Neural progenitor cell (in vitro differentiated cells): ENCODE measurements around the gene PRKAG2. TPM values are rescaled to one million over a fixed set of nuclear protein-coding genes. Genes with fewer than 3 reads are reported as not detected.
"Not testable (repeated sequence)": the region's sequence is repeated elsewhere in the genome, so short reads cannot be mapped to it uniquely, and the experiment has no call there.

ENCODE experiments used
- DNase-seq: peaks from one replicate; pipeline ENCODE4 v3.0.0-alpha.2; 2016; ENCODE audit warnings: low spot score
- H2AFZ ChIP-seq: fragments of 200-600 bp; sonication (generic); replicated peaks from 2 replicates; pipeline ENCODE4 v1.6.1; 2016; ENCODE audit warnings: antibody characterized with exemption
- H3F3A ChIP-seq: fragments of 200-600 bp; sonication (generic); 2 replicates; pipeline ENCODE4 v1.6.1; 2016; ENCODE audit warnings: antibody characterized with exemption, low read depth
- H3K27ac ChIP-seq: fragments of 200-600 bp; sonication (generic); 2 replicates; pipeline ENCODE4 v1.5.1; 2016; ENCODE audit warnings: mild to moderate bottlenecking
- H3K27me3 ChIP-seq: fragments of 200-600 bp; sonication (generic); 2 replicates; pipeline ENCODE4 v1.6.1; 2016; ENCODE audit warnings: mild to moderate bottlenecking, moderate library complexity
- H3K36me3 ChIP-seq: fragments of 200-600 bp; sonication (generic); 2 replicates; pipeline ENCODE4 v1.5.1; 2016
- H3K4me1 ChIP-seq: fragments of 200-600 bp; sonication (generic); 2 replicates; pipeline ENCODE4 v1.6.1; 2016; ENCODE audit warnings: mixed run types
- H3K4me2 ChIP-seq: fragments of 200-600 bp; sonication (generic); 2 replicates; pipeline ENCODE4 v1.6.1; 2016
- H3K4me3 ChIP-seq: fragments of 200-600 bp; sonication (generic); 2 replicates; pipeline ENCODE4 v1.5.1; 2016
- H3K79me2 ChIP-seq: fragments of 200-600 bp; sonication (generic); 2 replicates; pipeline ENCODE4 v1.6.1; 2016; ENCODE audit warnings: low read depth
- H3K9ac ChIP-seq: fragments of 200-600 bp; sonication (generic); 2 replicates; pipeline ENCODE4 v1.6.1; 2016
- H3K9me3 ChIP-seq: fragments of 200-600 bp; sonication (generic); 2 replicates; pipeline ENCODE4 v1.5.1; 2016; ENCODE audit warnings: low read depth
- H4K20me1 ChIP-seq: fragments of 200-600 bp; sonication (generic); 2 replicates; pipeline ENCODE4 v1.6.1; 2016; ENCODE audit warnings: low read depth
- H3K27ac Mint-ChIP-seq: 3 replicates; pipeline ENCODE4 v1.8.0; 2021; ENCODE audit warnings: mixed read lengths
- H3K27me3 Mint-ChIP-seq: 2 replicates; pipeline ENCODE4 v1.8.0; 2022; ENCODE audit warnings: low read depth, mild to moderate bottlenecking, inconsistent platforms, moderate library complexity, mixed read lengths; ENCODE audit not compliant: insufficient read depth
- H3K36me3 Mint-ChIP-seq: 3 replicates; pipeline ENCODE4 v1.8.0; 2021; ENCODE audit warnings: mixed read lengths
- H3K4me1 Mint-ChIP-seq: 3 replicates; pipeline ENCODE4 v1.8.0; 2021; ENCODE audit warnings: mixed read lengths
- H3K4me3 Mint-ChIP-seq: 3 replicates; pipeline ENCODE4 v1.8.0; 2021; ENCODE audit warnings: mild to moderate bottlenecking, moderate library complexity, mixed read lengths
- H3K9me3 Mint-ChIP-seq: 3 replicates; pipeline ENCODE4 v1.8.0; 2020; ENCODE audit warnings: mixed read lengths
- EZH2 ChIP-seq: fragments of 200-600 bp; sonication (generic); IDR thresholded peaks from 2 replicates; pipeline ENCODE4 v1.6.1; 2017; ENCODE audit warnings: antibody characterized with exemption, mild to moderate bottlenecking, moderate library complexity
- EZH2phosphoT487 ChIP-seq: fragments of 200-600 bp; sonication (generic); IDR thresholded peaks from 2 replicates; pipeline ENCODE4 v1.6.1; 2017; ENCODE audit warnings: antibody characterized with exemption
- total RNA-seq: library from RNA; depleted of rRNA; stranded (reverse); fragments of >200 nt; gene quantifications from 2 replicates; pipeline ENCODE4 v1.2.3, GENCODE V29; 2015; ENCODE audit warnings: low replicate concordance
- TF ChIP-seq, protein P1 (sequence below): fragments of 200-600 bp; sonication (generic); IDR thresholded peaks from 2 replicates; pipeline ENCODE4 v1.5.1; 2017; ENCODE audit warnings: antibody characterized with exemption, mild to moderate bottlenecking

PRKAG2 gene
- total RNA-seq, 1 donor from 2014 or later, result 11.4 TPM

DNA sequence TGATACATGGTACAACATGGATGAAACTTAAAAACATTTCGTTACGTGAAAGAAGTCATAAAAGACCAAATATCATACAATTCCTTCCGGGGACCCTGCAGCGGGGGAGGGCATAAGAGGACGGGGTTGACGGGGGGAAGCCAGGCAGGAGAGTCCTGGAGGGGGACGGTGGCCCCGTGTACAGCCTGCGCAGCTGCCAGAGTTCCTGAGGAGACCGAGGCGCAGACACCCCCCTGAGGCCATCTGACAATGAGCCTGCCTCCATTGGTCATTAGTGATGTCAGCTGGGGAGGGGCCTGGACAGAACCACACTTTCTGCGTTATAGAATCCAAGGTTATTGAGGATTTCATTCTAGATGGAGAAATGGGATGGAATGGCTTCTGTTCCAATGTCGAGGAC is 47.2 kb downstream of the PRKAG2 start:
- no peaks in the 10 kb centered on the region for H3K36me3 ChIP-seq
- H3K4me1 Mint-ChIP-seq, result peaks cover 5% of the 10 kb centered on the region
- H3K4me1 ChIP-seq, result no peaks in the 10 kb centered on the region
- no peak overlapping the region for H2AFZ ChIP-seq
- H3K4me3 ChIP-seq, result no peak overlapping the region
- no peaks in the 10 kb centered on the region for H3F3A ChIP-seq
- TF ChIP-seq, protein P1, sequence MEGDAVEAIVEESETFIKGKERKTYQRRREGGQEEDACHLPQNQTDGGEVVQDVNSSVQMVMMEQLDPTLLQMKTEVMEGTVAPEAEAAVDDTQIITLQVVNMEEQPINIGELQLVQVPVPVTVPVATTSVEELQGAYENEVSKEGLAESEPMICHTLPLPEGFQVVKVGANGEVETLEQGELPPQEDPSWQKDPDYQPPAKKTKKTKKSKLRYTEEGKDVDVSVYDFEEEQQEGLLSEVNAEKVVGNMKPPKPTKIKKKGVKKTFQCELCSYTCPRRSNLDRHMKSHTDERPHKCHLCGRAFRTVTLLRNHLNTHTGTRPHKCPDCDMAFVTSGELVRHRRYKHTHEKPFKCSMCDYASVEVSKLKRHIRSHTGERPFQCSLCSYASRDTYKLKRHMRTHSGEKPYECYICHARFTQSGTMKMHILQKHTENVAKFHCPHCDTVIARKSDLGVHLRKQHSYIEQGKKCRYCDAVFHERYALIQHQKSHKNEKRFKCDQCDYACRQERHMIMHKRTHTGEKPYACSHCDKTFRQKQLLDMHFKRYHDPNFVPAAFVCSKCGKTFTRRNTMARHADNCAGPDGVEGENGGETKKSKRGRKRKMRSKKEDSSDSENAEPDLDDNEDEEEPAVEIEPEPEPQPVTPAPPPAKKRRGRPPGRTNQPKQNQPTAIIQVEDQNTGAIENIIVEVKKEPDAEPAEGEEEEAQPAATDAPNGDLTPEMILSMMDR, result no peak
- TF ChIP-seq EZH2phosphoT487, result no peak
- no peak for TF ChIP-seq EZH2
- no peaks in the 10 kb centered on the region for H3K9me3 Mint-ChIP-seq
- no peak overlapping the region for H3K27ac Mint-ChIP-seq
- H4K20me1 ChIP-seq, result no peaks in the 10 kb centered on the region
- H3K4me3 Mint-ChIP-seq, result no peak overlapping the region
- no peaks in the 10 kb centered on the region for H3K79me2 ChIP-seq
- peaks cover 20% of the 10 kb centered on the region for H3K27me3 Mint-ChIP-seq
- no peak overlapping the region for H3K4me2 ChIP-seq
- no peak for DNase-seq
- H3K36me3 Mint-ChIP-seq, result no peaks in the 10 kb centered on the region
- no peak overlapping the region for H3K27ac ChIP-seq
- no peaks in the 10 kb centered on the region for H3K9me3 ChIP-seq
- H3K9ac ChIP-seq, result no peak overlapping the region
- H3K27me3 ChIP-seq, result no peaks in the 10 kb centered on the region

- H3K4me3 ChIP-seq, result no peak overlapping the region
- no peaks in the 10 kb centered on the region for H3F3A ChIP-seq
- no peak overlapping the region for H3K27ac ChIP-seq
- no peaks in the 10 kb centered on the region for H3K36me3 ChIP-seq
- no peak overlapping the region for H2AFZ ChIP-seq
- H3K4me1 Mint-ChIP-seq, result peaks cover 20% of the 10 kb centered on the region
- no peaks in the 10 kb centered on the region for H4K20me1 ChIP-seq
- no peak overlapping the region for H3K27ac Mint-ChIP-seq
- no peak overlapping the region for H3K4me2 ChIP-seq
- H3K9me3 ChIP-seq, result no peaks in the 10 kb centered on the region
- no peak overlapping the region for H3K4me3 Mint-ChIP-seq
- H3K27me3 ChIP-seq, result no peaks in the 10 kb centered on the region
- H3K36me3 Mint-ChIP-seq, result no peaks in the 10 kb centered on the region
- no peaks in the 10 kb centered on the region for H3K4me1 ChIP-seq
- H3K9me3 Mint-ChIP-seq, result no peaks in the 10 kb centered on the region
- H3K27me3 Mint-ChIP-seq, result peaks cover 17% of the 10 kb centered on the region
- no peak overlapping the region for H3K9ac ChIP-seq
- TF ChIP-seq, protein P1, result no peak
- no peak for TF ChIP-seq EZH2phosphoT487
- TF ChIP-seq EZH2, result no peak
- H3K79me2 ChIP-seq, result no peaks in the 10 kb centered on the region
- DNase-seq, result no peak
Measured at GRCh38 chr7:151827620-151828019, 49.3 kb downstream of the PRKAG2 start.

DNA sequence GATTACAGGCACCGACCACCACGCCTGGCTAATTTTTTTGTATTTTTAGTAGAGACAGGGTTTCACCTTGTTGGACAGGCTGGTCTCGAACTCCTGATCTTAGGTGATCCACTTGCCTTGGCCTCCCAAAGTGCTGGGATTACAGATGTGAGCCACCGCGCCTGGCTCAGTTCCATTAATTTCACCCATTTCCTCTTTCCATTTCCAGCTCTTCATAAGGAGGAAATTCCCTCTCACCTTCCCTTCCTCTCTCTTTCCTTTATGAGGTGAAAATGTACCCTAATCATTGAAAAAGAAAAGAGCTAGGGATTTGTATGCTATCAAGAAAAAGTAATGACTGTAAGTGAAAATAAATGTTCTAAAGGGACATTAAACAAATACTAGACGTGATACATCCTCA is 50.6 kb downstream of the PRKAG2 start:
- H3K9me3 Mint-ChIP-seq, H3K36me3 ChIP-seq, H3K4me1 ChIP-seq, H3K9me3 ChIP-seq, H3K4me3 ChIP-seq, H3K27ac Mint-ChIP-seq, H3F3A ChIP-seq, H3K27ac ChIP-seq, H2AFZ ChIP-seq, H3K27me3 ChIP-seq, H3K36me3 Mint-ChIP-seq, H3K9ac ChIP-seq, H3K4me3 Mint-ChIP-seq, H4K20me1 ChIP-seq, H3K4me2 ChIP-seq, H3K79me2 ChIP-seq, DNase-seq: not testable (repeated sequence)
- H3K27me3 Mint-ChIP-seq, result peaks cover 17% of the 10 kb centered on the region
- peaks cover 21% of the 10 kb centered on the region for H3K4me1 Mint-ChIP-seq

DNA sequence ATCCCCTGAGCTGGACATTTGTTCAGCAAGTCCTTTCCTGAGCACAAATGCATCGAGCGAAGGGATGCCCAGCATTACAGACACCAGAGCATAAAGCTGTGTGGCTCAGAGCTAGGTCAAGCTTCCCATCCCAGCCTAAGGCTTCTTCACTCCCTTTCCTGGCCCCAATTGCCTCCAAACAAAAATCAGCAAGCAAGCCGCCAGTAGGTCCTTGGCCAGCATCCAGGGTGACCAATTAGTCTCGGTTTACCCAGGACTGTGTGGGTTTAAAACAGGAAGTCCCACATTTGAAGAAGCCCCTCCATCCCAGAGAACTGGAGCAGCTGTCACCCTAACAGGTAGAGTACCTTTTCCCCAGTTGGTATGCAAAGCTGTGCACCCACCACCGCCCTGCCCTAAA is 51.2 kb downstream of the PRKAG2 start:
- TF ChIP-seq EZH2, result no peak
- TF ChIP-seq EZH2phosphoT487, result no peak
- TF ChIP-seq, protein P1, result no peak
- Histone ChIP-seq H3K36me3 (no peaks in the 10 kb centered on the region), H3K9me3 (no peaks in the 10 kb centered on the region), H3K27me3 (no peaks in the 10 kb centered on the region), H3K4me1 (no peaks in the 10 kb centered on the region), H3K27ac (no peak overlapping the region), H3K79me2 (no peaks in the 10 kb centered on the region), H2AFZ (no peak overlapping the region), H4K20me1 (no peaks in the 10 kb centered on the region), H3F3A (no peaks in the 10 kb centered on the region), H3K4me3 (no peak overlapping the region), H3K4me2 (no peak overlapping the region), H3K9ac (no peak overlapping the region)
- Mint-ChIP-seq H3K9me3 (no peaks in the 10 kb centered on the region), H3K27ac (no peak overlapping the region), H3K27me3 (peaks cover 17% of the 10 kb centered on the region), H3K4me3 (no peak overlapping the region), H3K4me1 (peaks cover 21% of the 10 kb centered on the region), H3K36me3 (no peaks in the 10 kb centered on the region)
- DNase-seq, result no peak
